ENCODE data around the gene AKIRIN2. TPM values are rescaled to one million over a fixed set of nuclear protein-coding genes. Genes with fewer than 3 reads are reported as not detected.

AKIRIN2 gene
- polyA plus RNA-seq, 1 of the 3 experiments (the other 2 are of a cell fraction), result 19.0 TPM

DNA sequence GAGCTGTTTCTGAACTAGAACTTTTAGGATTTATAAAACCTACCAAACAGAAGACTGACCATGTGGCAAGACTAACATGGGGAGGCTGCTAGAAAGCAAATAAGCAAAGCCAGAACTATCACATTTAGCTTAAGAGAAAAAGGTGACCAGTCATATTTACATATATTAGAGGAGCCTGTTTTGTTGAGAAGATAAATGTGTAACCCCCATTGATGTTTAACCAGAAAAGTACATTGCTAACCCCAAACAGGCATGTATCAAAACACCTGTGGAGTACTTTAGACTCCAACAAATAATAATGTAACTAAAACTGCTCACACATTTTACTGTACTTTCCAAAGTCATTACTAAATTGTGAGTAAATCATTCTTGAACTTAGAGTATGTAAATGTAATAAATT lies 35.0 kb downstream of the AKIRIN2 start:
- H3K9ac ChIP-seq, result no peak overlapping the region
- H3K4me2 ChIP-seq, result no peak overlapping the region
- H3K27ac ChIP-seq (ENCODE audit: low read depth in 2 of 2, low read length in 1 of 2), result no peak overlapping the region
- no peaks in the 10 kb centered on the region for H3K9me2 ChIP-seq
- H3K9me3 ChIP-seq, result no peaks in the 10 kb centered on the region
- ChIA-PET CTCF (interaction anchor here (0.7 kb wide), 1 partner anchor 165 kb away, joined by 3 read pairs; no protein-coding TSS in a partner anchor), POLR2A (no interaction called here)
- H3K4me3 ChIP-seq (ENCODE audit: low read depth in 2 of 2, low read length in 1 of 2), result no peak overlapping the region
- peaks cover 47 to 49% of the 10 kb centered on the region in 2 experiments for H3K36me3 ChIP-seq (replicated peaks in 1 of 2; ENCODE audit: control insufficient read depth in 1 of 2, insufficient read depth in 2 of 2, low read length in 1 of 2)
- H3F3A ChIP-seq (replicated peaks; ENCODE audit: insufficient read depth), result peaks cover 7% of the 10 kb centered on the region
- no peaks in the 10 kb centered on the region for H4K20me1 ChIP-seq (ENCODE audit: insufficient read depth)
- 0 out of 4 replicates have a peak, but pooled peaks cover 0 to 5% of the 10 kb centered on the region in 2 experiments for H3K4me1 ChIP-seq (ENCODE audit: control insufficient read depth in 1 of 2, insufficient read depth in 2 of 2, low read depth in 1 of 2, low read length in 1 of 2)
- TF ChIP-seq MXI1 (IDR thresholded peaks at IDR 0.05; ENCODE audit: low read depth, low read length), result no peak
- no peak for TF ChIP-seq NRF1 (IDR thresholded peaks at IDR 0.05; ENCODE audit: low read depth, low read length)
- TF ChIP-seq ELF1 (IDR thresholded peaks at IDR 0.05), result no peak
- TF ChIP-seq, protein P1, sequence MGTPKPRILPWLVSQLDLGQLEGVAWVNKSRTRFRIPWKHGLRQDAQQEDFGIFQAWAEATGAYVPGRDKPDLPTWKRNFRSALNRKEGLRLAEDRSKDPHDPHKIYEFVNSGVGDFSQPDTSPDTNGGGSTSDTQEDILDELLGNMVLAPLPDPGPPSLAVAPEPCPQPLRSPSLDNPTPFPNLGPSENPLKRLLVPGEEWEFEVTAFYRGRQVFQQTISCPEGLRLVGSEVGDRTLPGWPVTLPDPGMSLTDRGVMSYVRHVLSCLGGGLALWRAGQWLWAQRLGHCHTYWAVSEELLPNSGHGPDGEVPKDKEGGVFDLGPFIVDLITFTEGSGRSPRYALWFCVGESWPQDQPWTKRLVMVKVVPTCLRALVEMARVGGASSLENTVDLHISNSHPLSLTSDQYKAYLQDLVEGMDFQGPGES (IDR thresholded peaks at IDR 0.05; ENCODE audit: low read depth, low read length), result no peak
- no peak for TF ChIP-seq REST (IDR thresholded peaks at IDR 0.05; ENCODE audit: low read depth, low read length)
- TF ChIP-seq, protein P2, sequence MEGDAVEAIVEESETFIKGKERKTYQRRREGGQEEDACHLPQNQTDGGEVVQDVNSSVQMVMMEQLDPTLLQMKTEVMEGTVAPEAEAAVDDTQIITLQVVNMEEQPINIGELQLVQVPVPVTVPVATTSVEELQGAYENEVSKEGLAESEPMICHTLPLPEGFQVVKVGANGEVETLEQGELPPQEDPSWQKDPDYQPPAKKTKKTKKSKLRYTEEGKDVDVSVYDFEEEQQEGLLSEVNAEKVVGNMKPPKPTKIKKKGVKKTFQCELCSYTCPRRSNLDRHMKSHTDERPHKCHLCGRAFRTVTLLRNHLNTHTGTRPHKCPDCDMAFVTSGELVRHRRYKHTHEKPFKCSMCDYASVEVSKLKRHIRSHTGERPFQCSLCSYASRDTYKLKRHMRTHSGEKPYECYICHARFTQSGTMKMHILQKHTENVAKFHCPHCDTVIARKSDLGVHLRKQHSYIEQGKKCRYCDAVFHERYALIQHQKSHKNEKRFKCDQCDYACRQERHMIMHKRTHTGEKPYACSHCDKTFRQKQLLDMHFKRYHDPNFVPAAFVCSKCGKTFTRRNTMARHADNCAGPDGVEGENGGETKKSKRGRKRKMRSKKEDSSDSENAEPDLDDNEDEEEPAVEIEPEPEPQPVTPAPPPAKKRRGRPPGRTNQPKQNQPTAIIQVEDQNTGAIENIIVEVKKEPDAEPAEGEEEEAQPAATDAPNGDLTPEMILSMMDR (IDR thresholded peaks at IDR 0.05), result no peak
- TF ChIP-seq, protein P3, sequence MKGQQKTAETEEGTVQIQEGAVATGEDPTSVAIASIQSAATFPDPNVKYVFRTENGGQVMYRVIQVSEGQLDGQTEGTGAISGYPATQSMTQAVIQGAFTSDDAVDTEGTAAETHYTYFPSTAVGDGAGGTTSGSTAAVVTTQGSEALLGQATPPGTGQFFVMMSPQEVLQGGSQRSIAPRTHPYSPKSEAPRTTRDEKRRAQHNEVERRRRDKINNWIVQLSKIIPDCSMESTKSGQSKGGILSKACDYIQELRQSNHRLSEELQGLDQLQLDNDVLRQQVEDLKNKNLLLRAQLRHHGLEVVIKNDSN (IDR thresholded peaks at IDR 0.05; ENCODE audit: borderline replicate concordance, low read depth), result no peak
- TF ChIP-seq CHD2 (IDR thresholded peaks at IDR 0.05; ENCODE audit: low read length, partially characterized antibody), result no peak
- TF ChIP-seq EP300 (IDR thresholded peaks at IDR 0.05; ENCODE audit: borderline replicate concordance in 1 of 2, low read depth in 1 of 2, low read length in 1 of 2), result no peak
- TF ChIP-seq FOSL2 (IDR thresholded peaks at IDR 0.05; ENCODE audit: borderline replicate concordance, low read depth), result no peak
- no peak for TF ChIP-seq RXRA (IDR thresholded peaks at IDR 0.05; ENCODE audit: borderline replicate concordance, low read depth)
- TF ChIP-seq TCF12 (IDR thresholded peaks at IDR 0.05), result no peak
- TF ChIP-seq RAD21 (IDR thresholded peaks at IDR 0.05; ENCODE audit: low read length), result no peak
- no peak for TF ChIP-seq JUND (IDR thresholded peaks at IDR 0.05)
- no peak for TF ChIP-seq RCOR1 (IDR thresholded peaks at IDR 0.05; ENCODE audit: low read length)
- no peak overlapping the region for H2AFZ ChIP-seq (ENCODE audit: low read depth)
- H3K27me3 ChIP-seq (ENCODE audit: insufficient read depth), result no peaks in the 10 kb centered on the region
- H3K79me2 ChIP-seq (ENCODE audit: insufficient read depth), result no peaks in the 10 kb centered on the region
- no peak for DNase-seq

Measured in SK-N-SH (cell line).